Heart right ventricle (tissue), 16 donors: ENCODE results near the gene HEXIM1. TPM values are rescaled to one million over a fixed set of nuclear protein-coding genes. Genes with fewer than 3 reads are reported as not detected.

Source experiments
- ATAC-seq, 8 donors: fragments of 200-7000 bp; cut with Tn5 transposase; one replicate each; pipeline ENCODE4 v1.9.1; 2020; ENCODE audit warnings: mild to moderate bottlenecking in 8 of 8, moderate library complexity in 8 of 8, moderate number of reproducible peaks in 1 of 8
- DNase-seq, 2 donors: peaks; one replicate each; pipeline ENCODE4 v3.0.0-alpha.2; 2020
- H3K27ac ChIP-seq, 10 donors: fragments of 200-600 bp; sonication (generic) in 2 of 10; one replicate each; pipeline versions ENCODE4 v1.5.0 to v1.8.0; 2020 to 2022; ENCODE audit warnings: mild to moderate bottlenecking in 3 of 10
- H3K27me3 ChIP-seq, 7 donors: fragments of 200-600 bp; one replicate each; pipeline ENCODE4 v1.8.0; 2021 to 2022; ENCODE audit warnings: mild to moderate bottlenecking in 2 of 7
- H3K36me3 ChIP-seq, 9 donors: fragments of 200-600 bp; sonication (generic) in 1 of 9; one replicate each; pipeline versions ENCODE4 v1.5.0 to v1.8.0; 2020 to 2022; ENCODE audit warnings: mild to moderate bottlenecking in 2 of 9
- H3K4me1 ChIP-seq, 9 donors: fragments of 200-600 bp; sonication (generic) in 1 of 9; one replicate each; pipeline versions ENCODE4 v1.5.0 to v1.8.0; 2020 to 2022; ENCODE audit warnings: mild to moderate bottlenecking in 4 of 9
- H3K4me3 ChIP-seq, 10 donors: fragments of 200-600 bp; sonication (generic) in 2 of 10; one replicate each; pipeline versions ENCODE4 v1.5.0 to v1.8.0; 2020 to 2022; ENCODE audit warnings: mild to moderate bottlenecking in 7 of 10, moderate library complexity in 2 of 10
- H3K9me3 ChIP-seq, 11 donors: fragments of 200-600 bp in 10 of 11; sonication (generic) in 2 of 11; one replicate each; pipeline versions ENCODE4 v1.5.0 to v1.8.0; 2013 to 2022; ENCODE audit warnings: mild to moderate bottlenecking in 2 of 11, control low read depth in 1 of 11, moderate library complexity in 1 of 11
- WGBS, 2 donors: extraction: QIAGEN DNeasy Blood & Tissue Kit; methylation state at CpG; one replicate each; pipeline ENCODE4 v1.1.7; 2013; ENCODE audit warnings: inconsistent platforms in 1 of 2; 5-methylcytosine and 5-hydroxymethylcytosine counted together
- intact Hi-C, 10 donors: fragments of 100-400 bp; cut with DNase I; formaldehyde crosslinking; loops; one replicate each; pipeline versions ENCODE4 v1.11.1 to v1.14.2; 2022
- polyA plus RNA-seq, 2 donors: library from polyadenylated mRNA; stranded (reverse); fragments of 200-250 nt; gene quantifications; one replicate each; pipeline ENCODE4 v1.2.3, GENCODE V29; 2013
- total RNA-seq, 10 donors: library from RNA; stranded (reverse); fragmentation: NEBNext Ultra II Directional in 3 of 10; extraction: Animal tissue kit (Norgen Biotek cat#: 25700) in 3 of 10; gene quantifications; one replicate each; pipeline versions ENCODE4 v1.2.1 to v1.2.4, GENCODE V29; 2021 to 2023
- TF ChIP-seq, protein P1 (sequence below), 9 donors: fragments of 200-600 bp; sonication (generic) in 2 of 9; IDR thresholded peaks; one replicate each; pipeline versions ENCODE4 v1.5.0 to v1.8.0; 2021 to 2022; ENCODE audit warnings: antibody characterized with exemption in 9 of 9, mild to moderate bottlenecking in 5 of 9, moderate library complexity in 1 of 9
- donor health status: Arrhythmogenic right ventricular cardiomyopathy.
- donor health status: ischemic (EF 13 %, LVEDD 7.1; RV severe dilation, severe dysfunction).
- donor health status: healthy with polysubstance abuse.
- donor health status: DM: no; HTN: yes; CAD: no.
- donor health status: DM: no; HTN: no; CAD: no.
- donor health status: ischemic (EF 25% LVEDD 6.9; RV normal size, moderate dysfunction).
- donor health status: ischemic (EF 25% LVEDD 5.7; RV mildly dilated, moderate dysfunction).
- donor health status: healthy.
- donor health status: DM: yes; HTN: yes; CAD: no.
- donor health status: Ischemic cardiomyopathy.
- donor health status: ischemic (EF 35%, LVEDD 5.7; RV mildly dilated, moderate dysfunction).
- donor health status: nonischemic (EF 11% LVEDD 7.7; RV severe dilation, severe dysfunction).
- donor health status: DM: yes; HTN: yes; CAD: no.
- donor health status: PGD.
- donor health status: ischemic (EF 29% LVEDD 5.4; RV normal size, mild dysfunction).
- donor health status: nonischemic (EF 23%, LVEDD 6.1; RV moderate dilation, normal function).

HEXIM1 gene
- total and polyA plus RNA-seq, 12 donors, result 8.4 to 37.4 (median 18.3) TPM

DNA sequence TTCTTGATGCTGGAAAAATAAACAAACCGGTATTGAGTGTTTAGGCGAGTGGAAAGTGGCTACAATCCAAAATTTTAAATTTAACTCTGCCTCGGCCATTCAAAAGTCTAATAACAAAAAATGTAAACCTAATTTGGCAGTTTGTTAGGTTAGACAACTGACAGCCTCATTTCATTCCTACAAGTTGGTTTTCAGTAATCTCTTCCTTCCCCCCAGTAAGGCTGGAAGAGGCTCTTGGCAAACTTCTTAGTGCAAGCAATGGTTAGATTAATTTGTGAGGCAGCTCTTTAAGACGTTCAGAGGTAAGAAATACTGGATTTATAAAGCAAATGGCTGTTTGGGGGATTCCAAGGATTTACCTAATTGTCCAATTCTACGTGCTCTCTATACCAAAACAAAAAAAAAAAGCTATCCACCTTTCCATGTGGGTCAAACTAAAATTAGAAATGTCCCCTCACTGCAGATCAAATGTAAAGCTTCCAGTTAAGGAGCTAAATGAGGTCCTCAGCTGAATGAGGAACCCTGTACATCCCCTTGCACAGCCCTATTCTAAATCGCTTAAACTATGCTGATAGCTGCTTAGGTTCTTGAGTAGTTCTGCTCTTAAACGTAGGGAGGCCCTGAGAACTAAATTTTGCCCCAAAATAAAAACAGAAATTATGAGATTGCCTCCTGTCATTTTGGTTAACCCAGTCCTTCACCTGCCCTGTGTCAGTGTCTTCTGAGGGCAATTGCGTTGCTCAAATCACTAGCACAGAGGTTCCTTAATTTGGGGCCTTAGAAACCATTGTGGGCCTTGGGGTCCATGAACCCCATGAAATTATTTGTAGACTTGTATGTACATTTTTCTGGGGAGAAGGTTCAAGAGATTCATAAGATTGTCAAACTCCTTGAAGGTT lies 2.9 kb downstream of the HEXIM1 start:
- DNase-seq, result no peak
- Histone ChIP-seq H3K4me1 (peaks cover 9 to 60% (median 47%) of the 10 kb centered on the region in 9 donors), H3K4me3 (peak overlapping the region; percentile 63 to 97 (median 76)), H3K27me3 (no peaks in the 10 kb centered on the region), H3K27ac (peak overlapping the region in 8 of 10 donors; percentile 50 to 99 (median 97)), H3K36me3 (no peaks in the 10 kb centered on the region), H3K9me3 (no peaks in the 10 kb centered on the region)
- 25 to 27% methylated on average over 8 of the region's 8 CpGs for WGBS, 2 donors
- TF ChIP-seq, protein P1, sequence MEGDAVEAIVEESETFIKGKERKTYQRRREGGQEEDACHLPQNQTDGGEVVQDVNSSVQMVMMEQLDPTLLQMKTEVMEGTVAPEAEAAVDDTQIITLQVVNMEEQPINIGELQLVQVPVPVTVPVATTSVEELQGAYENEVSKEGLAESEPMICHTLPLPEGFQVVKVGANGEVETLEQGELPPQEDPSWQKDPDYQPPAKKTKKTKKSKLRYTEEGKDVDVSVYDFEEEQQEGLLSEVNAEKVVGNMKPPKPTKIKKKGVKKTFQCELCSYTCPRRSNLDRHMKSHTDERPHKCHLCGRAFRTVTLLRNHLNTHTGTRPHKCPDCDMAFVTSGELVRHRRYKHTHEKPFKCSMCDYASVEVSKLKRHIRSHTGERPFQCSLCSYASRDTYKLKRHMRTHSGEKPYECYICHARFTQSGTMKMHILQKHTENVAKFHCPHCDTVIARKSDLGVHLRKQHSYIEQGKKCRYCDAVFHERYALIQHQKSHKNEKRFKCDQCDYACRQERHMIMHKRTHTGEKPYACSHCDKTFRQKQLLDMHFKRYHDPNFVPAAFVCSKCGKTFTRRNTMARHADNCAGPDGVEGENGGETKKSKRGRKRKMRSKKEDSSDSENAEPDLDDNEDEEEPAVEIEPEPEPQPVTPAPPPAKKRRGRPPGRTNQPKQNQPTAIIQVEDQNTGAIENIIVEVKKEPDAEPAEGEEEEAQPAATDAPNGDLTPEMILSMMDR (IDR thresholded peaks at IDR 0.05), result no peak
- intact Hi-C loops, result loop anchor here in 2 of 10 donors (1.0 to 5.0 kb wide), 2 partner anchors 9 to 46 kb away; no protein-coding TSS in a partner anchor
- ATAC-seq, result no peak

DNA sequence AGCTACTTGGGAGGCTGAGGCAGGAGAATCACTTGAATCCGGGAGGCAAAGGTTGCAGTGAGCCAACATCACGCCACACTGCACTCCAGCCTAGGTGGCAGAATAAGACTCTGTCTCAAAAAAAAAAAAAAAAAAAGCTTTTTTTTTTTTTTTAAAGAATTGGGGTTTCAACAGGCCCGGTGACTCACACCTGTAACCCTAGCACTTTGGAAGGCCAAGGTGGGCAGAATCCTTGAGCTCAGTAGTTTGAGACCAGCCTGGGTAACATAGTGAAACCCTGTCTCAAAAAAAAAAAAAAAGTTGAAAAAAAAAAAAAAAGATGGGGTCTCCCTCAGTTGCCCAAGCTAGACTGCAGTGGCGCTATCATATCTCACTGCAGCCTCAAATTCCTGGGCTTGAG lies 6.8 kb downstream of the HEXIM1 start:
- intact Hi-C loops, result no loop called here
- H3K27ac ChIP-seq, result peak overlapping the region in 3 of 10 donors; percentile 26 to 48 (median 39)
- no peaks in the 10 kb centered on the region for H3K9me3 ChIP-seq
- no peak overlapping the region for H3K4me3 ChIP-seq
- ATAC-seq (no peak), DNase-seq (no peak)
- no peaks in the 10 kb centered on the region for H3K27me3 ChIP-seq
- H3K36me3 ChIP-seq, result peaks cover 0 to 7% (median 0%) of the 10 kb centered on the region in 9 donors
- H3K4me1 ChIP-seq, result peaks cover 17 to 82% (median 67%) of the 10 kb centered on the region in 9 donors
- 94 to 95% methylated on average over 4 of the region's 4 CpGs for WGBS, 2 donors
- TF ChIP-seq, protein P1 (IDR thresholded peaks at IDR 0.05), result no peak

DNA sequence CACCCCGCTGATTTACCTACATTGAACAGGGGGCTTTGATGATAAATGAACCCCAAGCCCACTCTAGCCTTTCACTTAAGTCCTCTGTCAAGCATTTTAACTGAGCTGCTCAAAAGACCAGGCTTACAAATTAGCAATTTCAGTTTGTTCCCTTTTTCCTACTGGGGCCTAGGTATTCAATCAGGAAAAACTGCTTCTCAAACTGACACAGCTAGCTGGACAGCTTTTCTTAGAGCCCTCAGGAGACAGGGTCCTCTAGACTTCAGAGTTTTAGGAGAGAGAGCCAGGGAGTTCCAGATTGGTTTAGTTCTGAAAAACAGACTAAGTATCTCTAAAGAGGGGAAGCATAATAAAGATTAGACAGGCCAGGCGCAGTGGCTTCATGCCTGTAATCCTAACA lies 7.2 kb downstream of the HEXIM1 start:
- H3K36me3 ChIP-seq, result peaks cover 0 to 7% (median 0%) of the 10 kb centered on the region in 9 donors
- no peak for ATAC-seq
- H3K27me3 ChIP-seq, result no peaks in the 10 kb centered on the region
- H3K9me3 ChIP-seq, result no peaks in the 10 kb centered on the region
- WGBS, 2 donors, result 85 to 94% methylated on average over 2 of the region's 2 CpGs
- TF ChIP-seq, protein P1 (IDR thresholded peaks at IDR 0.05), result no peak
- intact Hi-C loops, result no loop called here
- no peak for DNase-seq
- H3K4me1 ChIP-seq, result peaks cover 17 to 86% (median 68%) of the 10 kb centered on the region in 9 donors
- H3K4me3 ChIP-seq, result no peak overlapping the region
- H3K27ac ChIP-seq, result peak overlapping the region in 4 of 10 donors; percentile 3 to 48 (median 32)

DNA sequence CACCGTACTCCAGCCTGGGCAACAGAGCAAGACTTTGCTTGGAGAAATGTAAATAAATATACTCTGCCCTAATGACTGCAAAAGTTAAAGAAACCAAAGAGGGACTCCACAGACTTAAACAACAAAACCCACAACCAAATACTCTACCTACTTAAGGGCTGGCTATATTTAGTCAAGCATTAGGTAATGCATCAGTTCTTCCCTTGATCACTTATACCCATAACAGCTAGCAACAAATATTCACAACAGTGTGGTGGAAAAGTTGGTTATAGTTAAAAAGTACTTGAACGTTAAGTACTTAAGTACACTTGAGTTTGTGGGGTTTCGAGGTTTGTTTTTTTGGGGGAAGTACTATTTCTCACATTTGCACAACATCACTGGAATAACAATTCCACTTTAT lies 8.0 kb downstream of the HEXIM1 start:
- H3K27ac ChIP-seq, result peak overlapping the region in 1 of 10 donors; percentile 48
- no peak for DNase-seq
- ATAC-seq, result no peak
- intact Hi-C loops, result no loop called here
- TF ChIP-seq, protein P1 (IDR thresholded peaks at IDR 0.05), result no peak
- H3K36me3 ChIP-seq, result peaks cover 0 to 7% (median 0%) of the 10 kb centered on the region in 9 donors
- H3K9me3 ChIP-seq, result no peaks in the 10 kb centered on the region
- WGBS, 2 donors, result 92 to 97% methylated on average over 3 of the region's 3 CpGs
- H3K4me1 ChIP-seq, result peaks cover 16 to 78% (median 60%) of the 10 kb centered on the region in 9 donors
- no peak overlapping the region for H3K4me3 ChIP-seq
- H3K27me3 ChIP-seq, result no peaks in the 10 kb centered on the region
